PFSK-1 (cell line): ENCODE results near the gene KRTAP10-12.

Source experiments
- POLR2AphosphoS5 ChIP-seq: IDR thresholded peaks from 2 replicates; pipeline ENCODE4 v1.6.1; 2012; ENCODE audit warnings: low read depth, mild to moderate bottlenecking, control low read depth, low read length, moderate library complexity
- REST ChIP-seq, 2 experiments: IDR thresholded peaks; 2 replicates each; pipeline versions ENCODE4 v1.6.1 to v1.8.0; 2011 to 2012; ENCODE audit warnings: low read depth in 2 of 2, low read length in 2 of 2, control low read depth in 1 of 2, inconsistent platforms in 1 of 2, mild to moderate bottlenecking in 1 of 2, moderate library complexity in 1 of 2; ENCODE audit not compliant: insufficient read depth in 1 of 2

- no peak for TF ChIP-seq REST (IDR thresholded peaks at IDR 0.05; ENCODE audit: insufficient read depth in 1 of 2, low read depth in 2 of 2, low read length in 2 of 2)
- no peak for TF ChIP-seq POLR2AphosphoS5
Observed at GRCh38 chr21:44706706-44707581, 10.0 kb downstream of the KRTAP10-12 start.
